HepG2 (cell line): ENCODE measurements around the gene KRTAP2-3. TPM values are rescaled to one million over a fixed set of nuclear protein-coding genes. Genes with fewer than 3 reads are reported as not detected.

Experiments
- ATAC-seq: fragments of 200-7000 bp; cut with Tn5 transposase; 3 replicates; pipeline ENCODE4 v1.9.1; 2020; ENCODE audit warnings: mild to moderate bottlenecking, moderate library complexity
- BruUV-seq: library from RNA; stranded (reverse); fragments of 400-500 nt; replicated peaks from 2 replicates; lab custom pipeline; 2021; lab: Mats Ljungman, UMichigan
- CTCF ChIA-PET: fragments of 300-600 bp; formaldehyde crosslinking; extraction: SDS; loops from one replicate; lab custom pipeline; 2021; ENCODE audit warnings: low total read pairs, inconsistent platforms, low intra/inter-chr PET ratio; lab: Yijun Ruan, JAX
- POLR2A ChIA-PET: fragments of 350-600 bp; sonication (Branson Sonifier 250); formaldehyde crosslinking; loops from one replicate; lab custom pipeline; 2020; ENCODE audit warnings: antibody characterized with exemption, inconsistent platforms; lab: Yijun Ruan, JAX
- DNase-seq: peaks from one replicate; pipeline ENCODE4 v3.0.0-alpha.2; 2015; ENCODE audit warnings: low spot score
- FAIRE-seq: peaks from 3 replicates; lab custom pipeline; 2011; peaks lifted over from hg19 to GRCh38; lab: Jason Lieb, UNC
- H2AFZ ChIP-seq: one replicate; pipeline ENCODE4 v1.6.1; 2011; ENCODE audit warnings: low read length, inconsistent platforms
- H3K27ac ChIP-seq: fragments of 300-600 bp; 3 replicates; pipeline ENCODE4 v1.8.0; 2011; ENCODE audit warnings: mixed run types, mild to moderate bottlenecking, mixed read lengths, low read length, inconsistent platforms; ENCODE audit not compliant: insufficient read depth; ENCODE audit errors: extremely low read length
- H3K27me3 ChIP-seq, 2 experiments: fragments of 200-600 bp in 1 of 2; 2 replicates in 1 of 2; 3 replicates in 1 of 2; pipeline versions ENCODE4 v1.6.0 to v1.8.0; 2011; ENCODE audit warnings: low read length in 2 of 2, mild to moderate bottlenecking in 2 of 2, moderate library complexity in 2 of 2, inconsistent platforms in 1 of 2; ENCODE audit not compliant: insufficient read depth in 2 of 2, control insufficient read depth in 1 of 2
- H3K36me3 ChIP-seq, 2 experiments: fragments of 200-600 bp in 1 of 2; replicated peaks in 1 of 2; 2 replicates in 1 of 2; 3 replicates in 1 of 2; pipeline versions ENCODE4 v1.5.1 to v1.8.0; 2011; ENCODE audit warnings: low read length in 2 of 2, inconsistent platforms in 1 of 2; ENCODE audit not compliant: insufficient read depth in 2 of 2, control insufficient read depth in 1 of 2
- H3K4me1 ChIP-seq: 2 replicates; pipeline ENCODE4 v1.5.1; 2012; ENCODE audit warnings: low read length, inconsistent platforms; ENCODE audit not compliant: insufficient read depth
- H3K4me2 ChIP-seq: 2 replicates; pipeline ENCODE4 v1.6.0; 2011; ENCODE audit warnings: low read depth, low read length, inconsistent platforms
- H3K4me3 ChIP-seq, 3 experiments: fragments of 200-600 bp in 1 of 3; sonication (generic), shearing (Covaris generic) in 1 of 3; replicated peaks in 1 of 3; 2 replicates each; pipeline ENCODE4 v1.5.1; 2011 to 2016; ENCODE audit warnings: low read length in 3 of 3, inconsistent platforms in 2 of 3, low read depth in 2 of 3, mild to moderate bottlenecking in 2 of 3, control low read depth in 1 of 3, mixed read lengths in 1 of 3; ENCODE audit not compliant: insufficient read depth in 1 of 3
- H3K79me2 ChIP-seq: one replicate; pipeline ENCODE4 v1.6.1; 2011; ENCODE audit warnings: low read length, inconsistent platforms; ENCODE audit not compliant: insufficient read depth
- H3K9ac ChIP-seq: 2 replicates; pipeline ENCODE4 v1.6.0; 2011; ENCODE audit warnings: mild to moderate bottlenecking, low read depth, low read length, inconsistent platforms; ENCODE audit not compliant: insufficient read depth
- H3K9me3 ChIP-seq: 2 replicates; pipeline ENCODE4 v1.5.1; 2012; ENCODE audit warnings: mild to moderate bottlenecking, low read length
- H4K20me1 ChIP-seq: 2 replicates; pipeline ENCODE4 v1.6.0; 2011; ENCODE audit warnings: inconsistent platforms, mild to moderate bottlenecking, low read length, moderate library complexity; ENCODE audit not compliant: insufficient read depth
- ATF7-NPFF ChIP-seq: sonication (generic); formaldehyde crosslinking; IDR thresholded peaks from 2 replicates; pipeline ENCODE4 v1.8.1; 2023; ENCODE audit warnings: mild to moderate bottlenecking, low read depth, missing genetic modification reagents, moderate library complexity
- GPN1 ChIP-seq: sonication (generic); formaldehyde crosslinking; IDR thresholded peaks from 2 replicates; pipeline ENCODE4 v1.5.1; 2020; ENCODE audit warnings: missing genetic modification reagents, borderline replicate concordance
- HES4 ChIP-seq: sonication (generic); formaldehyde crosslinking; IDR thresholded peaks from 2 replicates; pipeline ENCODE4 v1.9.0; 2021; ENCODE audit warnings: mild to moderate bottlenecking, missing genetic modification reagents, borderline replicate concordance
- POLR2G ChIP-seq: fragments of 200-400 bp; formaldehyde crosslinking; IDR thresholded peaks from 2 replicates; pipeline ENCODE4 v1.6.1; 2018; ENCODE audit warnings: mild to moderate bottlenecking, low read depth, low read length, moderate library complexity
- SOX5 ChIP-seq: IDR thresholded peaks from 2 replicates; pipeline ENCODE4 v1.6.1; 2016; ENCODE audit warnings: borderline replicate concordance
- ZEB1 ChIP-seq: IDR thresholded peaks from 2 replicates; pipeline ENCODE4 v1.6.1; 2012; ENCODE audit warnings: mild to moderate bottlenecking, low read depth, inconsistent platforms; ENCODE audit not compliant: insufficient replicate concordance
- ZFP36L1 ChIP-seq: sonication (generic); formaldehyde crosslinking; IDR thresholded peaks from 2 replicates; pipeline ENCODE4 v1.8.0; 2022; ENCODE audit warnings: mild to moderate bottlenecking, missing genetic modification reagents, moderate library complexity
- ZNF160 ChIP-seq: sonication (generic); formaldehyde crosslinking; IDR thresholded peaks from 2 replicates; pipeline ENCODE4 v1.8.0; 2022; ENCODE audit warnings: mild to moderate bottlenecking, inconsistent platforms, missing genetic modification reagents
- ZNF556 ChIP-seq: sonication (generic); formaldehyde crosslinking; IDR thresholded peaks from 2 replicates; pipeline ENCODE4 v1.4.0; 2020; ENCODE audit warnings: mild to moderate bottlenecking, missing genetic modification reagents, borderline replicate concordance
- ZNF660 ChIP-seq: sonication (generic); formaldehyde crosslinking; IDR thresholded peaks from 2 replicates; pipeline ENCODE4 v1.5.1; 2020; ENCODE audit warnings: mild to moderate bottlenecking, low read depth, missing genetic modification reagents, borderline replicate concordance
- ZNF7 ChIP-seq: IDR thresholded peaks from 2 replicates; pipeline ENCODE4 v1.6.1; 2016; ENCODE audit warnings: missing biosample characterization, missing genetic modification reagents
- ZNF746 ChIP-seq: sonication (generic); formaldehyde crosslinking; IDR thresholded peaks from 2 replicates; pipeline ENCODE4 v1.8.0; 2022; ENCODE audit warnings: mild to moderate bottlenecking, missing genetic modification reagents
- ZZZ3 ChIP-seq: sonication (generic); formaldehyde crosslinking; IDR thresholded peaks from 2 replicates; pipeline ENCODE4 v1.4.0; 2020; ENCODE audit warnings: missing genetic modification reagents, mild to moderate bottlenecking, borderline replicate concordance
- WGBS: methylation state at CpG from one replicate; pipeline ENCODE4 v1.1.6; 2017; ENCODE audit warnings: low lambda C conversion rate; 5-methylcytosine and 5-hydroxymethylcytosine counted together
- in situ Hi-C: cut with HindIII; loops from 2 replicates; pipeline ENCODE4 v1.10.0; 2017; ENCODE audit warnings: low pct_unique_long_range_greater_than_20kb; ENCODE audit not compliant: extremely low pct_ligation_motif_present
- intact Hi-C: fragments of 100-400 bp; cut with micrococcal nuclease; formaldehyde crosslinking; loops from one replicate; pipeline ENCODE4 v1.10.0; 2022; ENCODE audit not compliant: unreplicated experiment
- polyA plus RNA-seq, 8 experiments: library from polyadenylated mRNA; depleted of rRNA in 3 of 8; stranded (reverse) in 7 of 8; unstranded in 1 of 8; fragments of >200 nt; fragmentation: Illumina TruSeq in 4 of 8; extraction: Trizol in 4 of 8; gene quantifications; 2 replicates each; pipeline versions ENCODE4 v1.2.1 to v1.2.3, GENCODE V29; 2011 to 2016; ENCODE audit warnings: low read depth in 4 of 8, missing spikeins in 1 of 8, mixed read lengths in 1 of 8; ENCODE audit not compliant: insufficient read depth in 1 of 8
- total RNA-seq, 5 experiments: library from RNA; depleted of rRNA; stranded (reverse); fragments of >200 nt; fragmentation: Illumina TruSeq; extraction: Trizol; gene quantifications; 2 replicates each; pipeline ENCODE4 v1.2.3, GENCODE V29; 2016; ENCODE audit warnings: low read depth in 1 of 5
- TF ChIP-seq, protein P1 (sequence below): sonication (generic); formaldehyde crosslinking; IDR thresholded peaks from 2 replicates; pipeline ENCODE4 v1.5.0; 2020; ENCODE audit warnings: mild to moderate bottlenecking, missing genetic modification reagents

The KRTAP2-3 gene
- total and polyA plus RNA-seq, 2 of the 13 experiments (the other 11 are each of a cell fraction or from before 2014, with no cell fraction given): 0.25 TPM; not detected in 1

DNA sequence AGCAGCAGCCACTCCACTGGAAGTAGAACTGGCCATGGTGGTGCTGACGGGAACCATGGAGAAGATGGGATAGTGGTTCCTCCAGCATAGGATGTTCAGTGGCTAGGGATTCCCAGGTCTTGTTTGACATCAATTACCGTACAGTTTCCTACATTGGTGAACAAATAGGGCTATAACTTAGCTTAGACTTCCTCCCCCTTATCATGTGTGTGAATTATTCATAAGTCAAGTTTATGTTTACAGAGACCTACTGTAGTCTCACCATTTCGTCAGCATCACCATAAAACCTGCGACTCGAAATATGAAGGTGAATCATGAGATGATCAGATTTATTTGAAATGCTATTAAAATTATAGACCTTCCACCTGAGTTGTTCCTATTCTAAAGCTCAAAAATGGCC is 1.2 kb downstream of the KRTAP2-3 start:
- Histone ChIP-seq H3K27me3 (no peaks in the 10 kb centered on the region), H3K79me2 (no peaks in the 10 kb centered on the region), H4K20me1 (no peaks in the 10 kb centered on the region), H3K4me2 (peak overlapping the region; percentile 51), H3K27ac (peak overlapping the region; percentile 79)
- in situ Hi-C loops: loop anchor here (5.0 to 10.0 kb wide), 2 partner anchors 51 to 104 kb away; partner anchors contain the start of gene KRTAP3-1
- no peak for ATAC-seq
- DNase-seq: peak; percentile 48
- TF ChIP-seq ZNF160 (CRISPR knock-in tag) (no peak), ATF7-NPFF (CRISPR knock-in tag) (no peak), ZNF7 (CRISPR knock-in tag) (no peak), GPN1 (CRISPR knock-in tag) (no peak), POLR2G (no peak), ZNF746 (no peak), ZNF660 (CRISPR knock-in tag) (no peak), HES4 (CRISPR knock-in tag) (no peak), ZNF556 (CRISPR knock-in tag) (no peak), ZZZ3 (CRISPR knock-in tag) (no peak), SOX5 (CRISPR knock-in tag) (no peak), ZFP36L1 (CRISPR knock-in tag) (no peak), ZEB1 (no peak)
- TF ChIP-seq, protein P1, sequence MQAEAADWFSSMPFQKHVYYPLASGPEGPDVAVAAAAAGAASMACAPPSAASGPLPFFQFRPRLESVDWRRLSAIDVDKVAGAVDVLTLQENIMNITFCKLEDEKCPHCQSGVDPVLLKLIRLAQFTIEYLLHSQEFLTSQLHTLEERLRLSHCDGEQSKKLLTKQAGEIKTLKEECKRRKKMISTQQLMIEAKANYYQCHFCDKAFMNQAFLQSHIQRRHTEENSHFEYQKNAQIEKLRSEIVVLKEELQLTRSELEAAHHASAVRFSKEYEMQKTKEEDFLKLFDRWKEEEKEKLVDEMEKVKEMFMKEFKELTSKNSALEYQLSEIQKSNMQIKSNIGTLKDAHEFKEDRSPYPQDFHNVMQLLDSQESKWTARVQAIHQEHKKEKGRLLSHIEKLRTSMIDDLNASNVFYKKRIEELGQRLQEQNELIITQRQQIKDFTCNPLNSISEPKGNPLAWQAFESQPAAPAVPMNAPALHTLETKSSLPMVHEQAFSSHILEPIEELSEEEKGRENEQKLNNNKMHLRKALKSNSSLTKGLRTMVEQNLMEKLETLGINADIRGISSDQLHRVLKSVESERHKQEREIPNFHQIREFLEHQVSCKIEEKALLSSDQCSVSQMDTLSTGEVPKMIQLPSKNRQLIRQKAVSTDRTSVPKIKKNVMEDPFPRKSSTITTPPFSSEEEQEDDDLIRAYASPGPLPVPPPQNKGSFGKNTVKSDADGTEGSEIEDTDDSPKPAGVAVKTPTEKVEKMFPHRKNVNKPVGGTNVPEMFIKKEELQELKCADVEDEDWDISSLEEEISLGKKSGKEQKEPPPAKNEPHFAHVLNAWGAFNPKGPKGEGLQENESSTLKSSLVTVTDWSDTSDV (CRISPR knock-in tag): no peak
- TF ChIP-seq, all 625 proteins: peak for 0
- H3K9me3 ChIP-seq: no peaks in the 10 kb centered on the region
- peaks cover 53% of the 10 kb centered on the region for H3K4me1 ChIP-seq
- CTCF ChIA-PET: no interaction called here
- no peak for FAIRE-seq
- H3K4me3 ChIP-seq: no peak overlapping the region
- intact Hi-C loops: loop anchor here (2.0 kb wide), 1 partner anchor 50 kb away; the partner anchor contains the start of gene KRTAP3-1
- WGBS: 46% methylated on average over 5 of the region's 5 CpGs
- H3K36me3 ChIP-seq: no peaks in the 10 kb centered on the region
- H2AFZ ChIP-seq: no peak overlapping the region
- POLR2A ChIA-PET: interaction anchor here (0.7 to 1.6 kb wide), 10 partner anchors 11 to 630 kb away, joined by 3 to 15 read pairs (median 4); partner anchors contain the start of gene KRTAP3-1
- BruUV-seq: no TSS peak
- H3K9ac ChIP-seq: peak overlapping the region; percentile 51
